Gastrocnemius medialis (tissue), 4 donors: ENCODE data around the gene CEBPA. TPM values are rescaled to one million over a fixed set of nuclear protein-coding genes. Genes with fewer than 3 reads are reported as not detected.

ENCODE experiments used
- ATAC-seq, 2 donors: fragments of 150-250 bp; one replicate each; pipeline ENCODE4 v1.9.1; 2016
- DNase-seq, 2 donors: peaks; one replicate each; pipeline ENCODE4 v3.0.0-alpha.2; 2019
- H3K27ac ChIP-seq, 4 donors: fragments of 200-600 bp; sonication (generic); 1 replicate in 1 of 4; 2 replicates in 3 of 4; pipeline ENCODE4 v1.5.1; 2016 to 2018; ENCODE audit warnings: mild to moderate bottlenecking in 2 of 4, moderate library complexity in 1 of 4
- H3K27me3 ChIP-seq, 3 donors: fragments of 200-600 bp; sonication (generic) in 2 of 3; 1 replicate in 1 of 3; 2 replicates in 2 of 3; pipeline versions ENCODE4 v1.5.1 to v1.6.0; 2016 to 2019; ENCODE audit warnings: mild to moderate bottlenecking in 1 of 3, moderate library complexity in 1 of 3
- H3K36me3 ChIP-seq, 2 donors: fragments of 200-600 bp; sonication (generic) in 1 of 2; one replicate each; pipeline ENCODE4 v1.5.1; 2017 to 2018
- H3K4me1 ChIP-seq, 2 donors: fragments of 200-600 bp; sonication (generic) in 1 of 2; one replicate each; pipeline ENCODE4 v1.5.1; 2016 to 2017; ENCODE audit warnings: mild to moderate bottlenecking in 2 of 2
- H3K4me3 ChIP-seq, 4 donors: fragments of 200-600 bp; sonication (generic) in 3 of 4; 1 replicate in 1 of 4; 2 replicates in 3 of 4; pipeline ENCODE4 v1.5.1; 2016 to 2019; ENCODE audit warnings: mild to moderate bottlenecking in 2 of 4
- H3K9me3 ChIP-seq, 3 donors: fragments of 200-600 bp; sonication (generic) in 2 of 3; 1 replicate in 1 of 3; 2 replicates in 2 of 3; pipeline ENCODE4 v1.5.1; 2016 to 2019
- CTCF ChIP-seq, 5 experiments: fragments of 450-650 bp in 3 of 5; fragments of 200-600 bp in 2 of 5; sonication (generic) in 2 of 5; IDR thresholded peaks in 4 of 5; conservative IDR thresholded peaks in 1 of 5; 1 replicate in 4 of 5; 2 replicates in 1 of 5; pipeline ENCODE4 v1.5.1; 2016 to 2019; ENCODE audit warnings: antibody characterized with exemption in 5 of 5, mild to moderate bottlenecking in 3 of 5, moderate library complexity in 3 of 5
- POLR2A ChIP-seq, 2 donors: fragments of 450-650 bp; IDR thresholded peaks; one replicate each; pipeline ENCODE4 v1.6.1; 2017; ENCODE audit warnings: antibody characterized with exemption in 2 of 2, mild to moderate bottlenecking in 2 of 2, moderate library complexity in 2 of 2
- in situ Hi-C, 4 donors: fragments of 200-750 bp; cut with MboI; loops; one replicate each; pipeline versions ENCODE4 v1.15.0 to v1.8.0; 2017; ENCODE audit warnings: low sequenced_read_pairs in 4 of 4
- intact Hi-C: fragments of 100-400 bp; cut with DNase I; formaldehyde crosslinking; loops from one replicate; pipeline ENCODE4 v1.15.1; 2023; ENCODE audit warnings: low total_unique reads
- total RNA-seq, 4 donors: library from RNA; depleted of rRNA; stranded (reverse); fragments of >200 nt; gene quantifications; one replicate each; pipeline versions ENCODE4 v1.1.0 to v1.2.3, GENCODE V29; 2016

The CEBPA gene
- total RNA-seq, 4 donors from 2014 or later, result 11.9 to 29.9 (median 25.5) TPM

- Histone ChIP-seq H3K27me3 (no peaks in the 10 kb centered on the region), H3K36me3 (no peaks in the 10 kb centered on the region), H3K27ac (no peak overlapping the region), H3K4me3 (no peak overlapping the region), H3K4me1 (no peaks in the 10 kb centered on the region), H3K9me3 (no peaks in the 10 kb centered on the region)
- intact Hi-C loops, result no loop called here
- no peak for TF ChIP-seq CTCF (IDR thresholded peaks at IDR 0.05 in 4 of 5, conservative IDR thresholded peaks at IDR 0.05 in 1 of 5)
- no peak for TF ChIP-seq POLR2A (IDR thresholded peaks at IDR 0.05)
- ATAC-seq (no peak), DNase-seq (no peak)
- in situ Hi-C loops, result no loop called here
Observed at GRCh38 chr19:33252971-33253370, 49.4 kb downstream of the CEBPA start.

GRCh38 chr19:33252418-33252962 is 49.8 kb downstream of the CEBPA start:
- DNase-seq (no peak), ATAC-seq (no peak)
- no peak overlapping the region for H3K4me3 ChIP-seq
- in situ Hi-C loops, result no loop called here
- no peaks in the 10 kb centered on the region for H3K4me1 ChIP-seq
- H3K36me3 ChIP-seq, result no peaks in the 10 kb centered on the region
- no peaks in the 10 kb centered on the region for H3K27me3 ChIP-seq
- no peak overlapping the region for H3K27ac ChIP-seq
- intact Hi-C loops, result no loop called here
- TF ChIP-seq POLR2A (IDR thresholded peaks at IDR 0.05), result no peak
- H3K9me3 ChIP-seq, result no peaks in the 10 kb centered on the region

GRCh38 chr19:33251526-33252090 is 50.7 kb downstream of the CEBPA start:
- in situ Hi-C loops, result no loop called here
- Histone ChIP-seq H3K4me3 (no peak overlapping the region), H3K27ac (no peak overlapping the region), H3K36me3 (no peaks in the 10 kb centered on the region), H3K9me3 (no peaks in the 10 kb centered on the region), H3K27me3 (no peaks in the 10 kb centered on the region), H3K4me1 (no peaks in the 10 kb centered on the region)
- intact Hi-C loops, result no loop called here
- ATAC-seq (no peak), DNase-seq (no peak)
- TF ChIP-seq POLR2A (IDR thresholded peaks at IDR 0.05), result no peak
- TF ChIP-seq CTCF (IDR thresholded peaks at IDR 0.05 in 4 of 5, conservative IDR thresholded peaks at IDR 0.05 in 1 of 5), result no peak

- H3K27me3 ChIP-seq, result no peaks in the 10 kb centered on the region
- DNase-seq (no peak), ATAC-seq (no peak)
- no peaks in the 10 kb centered on the region for H3K36me3 ChIP-seq
- no peaks in the 10 kb centered on the region for H3K4me1 ChIP-seq
- no peaks in the 10 kb centered on the region for H3K9me3 ChIP-seq
- intact Hi-C loops (no loop called here), in situ Hi-C loops (no loop called here)
- H3K4me3 ChIP-seq, result no peak overlapping the region
- no peak overlapping the region for H3K27ac ChIP-seq
- TF ChIP-seq CTCF (IDR thresholded peaks at IDR 0.05 in 4 of 5, conservative IDR thresholded peaks at IDR 0.05 in 1 of 5) (no peak), POLR2A (IDR thresholded peaks at IDR 0.05) (no peak)
Observed at GRCh38 chr19:33251076-33251475, 51.3 kb downstream of the CEBPA start.

- Histone ChIP-seq H3K9me3 (no peaks in the 10 kb centered on the region), H3K4me3 (no peak overlapping the region), H3K36me3 (no peaks in the 10 kb centered on the region), H3K27ac (no peak overlapping the region), H3K4me1 (no peaks in the 10 kb centered on the region), H3K27me3 (no peaks in the 10 kb centered on the region)
- ATAC-seq (no peak), DNase-seq (no peak)
- intact Hi-C loops, result no loop called here
- in situ Hi-C loops, result no loop called here
- no peak for TF ChIP-seq POLR2A (IDR thresholded peaks at IDR 0.05)
- no peak for TF ChIP-seq CTCF (IDR thresholded peaks at IDR 0.05 in 4 of 5, conservative IDR thresholded peaks at IDR 0.05 in 1 of 5)
Observed at GRCh38 chr19:33250500-33250899, 51.8 kb downstream of the CEBPA start.

Other genes with a start within 250 kb of the CEBPA start
- under 1 TPM in 3 of 4 donors, not detected in 1; 0.39 to 0.71 (median 0.70) TPM for gene RHPN2, start 237.6 kb downstream of the CEBPA start, total RNA-seq
- 1 to 10 TPM; 2.2 to 5.3 (median 4.6) TPM for gene GPATCH1, start 221.4 kb downstream of the CEBPA start, total RNA-seq
- gene WDR88, start 170.4 kb downstream of the CEBPA start, total RNA-seq, result not detected
- gene LRP3, start 108.2 kb downstream of the CEBPA start, total RNA-seq, result 10 to 100 TPM; 18.3 to 29.3 (median 25.1) TPM
- gene SLC7A10, start 76.7 kb downstream of the CEBPA start, total RNA-seq, result not detected
- gene CEBPG, start 71.2 kb upstream of the CEBPA start, total RNA-seq, result 10 to 100 TPM; 44.2 to 50.1 (median 46.1) TPM
- gene PEPD, start 219.3 kb upstream of the CEBPA start, total RNA-seq, result 10 to 100 TPM; 33.9 to 57.0 (median 45.0) TPM